Psoas muscle (tissue), 8 donors: ENCODE data around the gene MRPL55. TPM values are rescaled to one million over a fixed set of nuclear protein-coding genes. Genes with fewer than 3 reads are reported as not detected.

ENCODE experiments used
- ATAC-seq, 4 donors: fragments of 200-7000 bp; cut with Tn5 transposase; one replicate each; pipeline ENCODE4 v1.9.1; 2020; ENCODE audit warnings: moderate library complexity in 3 of 4, mild to moderate bottlenecking in 2 of 4
- DNase-seq, 2 donors: peaks; one replicate each; pipeline ENCODE4 v3.0.0-alpha.2; 2020
- H3K27ac ChIP-seq: fragments of 200-600 bp; one replicate; pipeline ENCODE4 v1.8.0; 2022
- H3K27me3 ChIP-seq, 3 donors: fragments of 200-600 bp in 1 of 3; one replicate each; pipeline versions ENCODE4 v1.6.1 to v1.8.0; 2013 to 2022; ENCODE audit warnings: low read length in 2 of 3, mild to moderate bottlenecking in 2 of 3, moderate library complexity in 1 of 3; ENCODE audit not compliant: insufficient read depth in 3 of 3
- H3K36me3 ChIP-seq, 2 donors: fragments of 200-600 bp in 1 of 2; one replicate each; pipeline versions ENCODE4 v1.6.1 to v1.8.0; 2013 to 2022; ENCODE audit warnings: low read depth in 1 of 2, mild to moderate bottlenecking in 1 of 2, moderate library complexity in 1 of 2; ENCODE audit not compliant: insufficient read depth in 1 of 2
- H3K4me1 ChIP-seq: fragments of 200-600 bp; one replicate; pipeline ENCODE4 v1.8.0; 2022
- H3K4me3 ChIP-seq: fragments of 200-600 bp; one replicate; pipeline ENCODE4 v1.8.0; 2022; ENCODE audit warnings: mild to moderate bottlenecking
- H3K9me3 ChIP-seq: fragments of 200-600 bp; one replicate; pipeline ENCODE4 v1.8.0; 2022
- WGBS, 3 donors: extraction: QIAGEN DNeasy Blood & Tissue Kit; methylation state at CpG; one replicate each; pipeline versions ENCODE4 v1.1.6 to v1.1.7; 2013; 5-methylcytosine and 5-hydroxymethylcytosine counted together
- intact Hi-C, 2 donors: fragments of 100-400 bp; cut with DNase I; formaldehyde crosslinking; loops; one replicate each; pipeline versions ENCODE4 v1.11.0 to v1.14.2; 2022
- polyA plus RNA-seq, 3 donors: library from polyadenylated mRNA; stranded (reverse); fragments of 200-250 nt; gene quantifications; one replicate each; pipeline ENCODE4 v1.2.3, GENCODE V29; 2013
- total RNA-seq, 4 donors: library from RNA; stranded (reverse); fragmentation: NEBNext Ultra II Directional in 2 of 4; extraction: Animal tissue kit (Norgen Biotek cat#: 25700) in 2 of 4; gene quantifications; one replicate each; pipeline versions ENCODE4 v1.2.1 to v1.2.4, GENCODE V29; 2021 to 2023
- TF ChIP-seq, protein P1 (sequence below): fragments of 200-600 bp; IDR thresholded peaks from one replicate; pipeline ENCODE4 v1.8.0; 2022; ENCODE audit warnings: antibody characterized with exemption
- donor health status: healthy with polysubstance abuse.
- donor health status: DM: no; HTN: no; CAD: no; lungs with moderate emphysema.
- donor health status: Bipolar disorder and iron deficiency.
- donor health status: healthy.
- donor health status: DM: yes; HTN: yes; CAD: no.
- donor health status: DM: no; HTN: no; CAD: no.
- donor health status: DM: no; HTN: no; CAD: no.
- donor health status: DM: yes; HTN: yes; CAD: no.

The MRPL55 gene
- total and polyA plus RNA-seq, 7 donors, result 35.7 to 86.2 (median 43.4) TPM

DNA sequence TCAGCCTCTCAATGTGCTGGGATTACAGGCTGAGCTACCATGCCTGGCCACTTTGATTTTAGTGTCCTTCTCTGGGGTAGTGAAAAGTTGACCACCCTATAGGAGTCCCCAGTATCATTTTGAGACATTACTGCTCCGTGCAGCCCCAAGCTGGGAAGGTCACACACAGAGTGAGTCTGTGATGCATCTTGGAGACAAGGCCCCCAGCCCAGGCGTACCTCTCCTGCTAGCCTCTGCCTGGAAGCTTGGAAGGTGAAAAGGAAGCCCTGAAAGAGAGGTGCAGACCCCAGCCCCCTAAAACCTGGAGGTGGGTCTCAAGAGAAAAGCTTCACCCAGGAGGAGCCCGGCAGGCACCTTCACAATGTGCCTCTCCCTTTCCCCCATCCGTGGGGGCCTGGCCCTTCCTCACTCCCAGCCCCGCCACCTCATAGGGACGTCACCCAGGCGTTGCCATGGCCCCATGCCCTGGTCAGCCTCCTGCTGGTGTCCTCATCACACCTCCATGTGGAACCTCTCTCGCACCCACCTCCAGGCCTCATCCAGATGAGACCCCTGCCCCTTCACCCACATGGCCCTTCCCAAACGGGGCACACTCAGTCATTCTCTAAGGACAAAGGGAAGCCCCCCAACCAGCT lies 32.2 kb downstream of the MRPL55 start:
- ATAC-seq (no peak), DNase-seq (peak in 1 of 2 donors; percentile 53)
- Histone ChIP-seq H3K9me3 (no peaks in the 10 kb centered on the region), H3K27me3 (peaks cover 0 to 27% (median 4%) of the 10 kb centered on the region in 3 donors), H3K27ac (no peak overlapping the region), H3K36me3 (no peaks in the 10 kb centered on the region), H3K4me1 (peaks cover 10% of the 10 kb centered on the region), H3K4me3 (no peak overlapping the region)
- intact Hi-C loops, result loop anchor here in 1 of 2 donors (10.0 kb wide), 1 partner anchor 312 kb away; no protein-coding TSS in a partner anchor
- WGBS, 3 donors, result 61 to 74% (median 66%) methylated on average over 9 of the region's 9 CpGs
- TF ChIP-seq, protein P1, sequence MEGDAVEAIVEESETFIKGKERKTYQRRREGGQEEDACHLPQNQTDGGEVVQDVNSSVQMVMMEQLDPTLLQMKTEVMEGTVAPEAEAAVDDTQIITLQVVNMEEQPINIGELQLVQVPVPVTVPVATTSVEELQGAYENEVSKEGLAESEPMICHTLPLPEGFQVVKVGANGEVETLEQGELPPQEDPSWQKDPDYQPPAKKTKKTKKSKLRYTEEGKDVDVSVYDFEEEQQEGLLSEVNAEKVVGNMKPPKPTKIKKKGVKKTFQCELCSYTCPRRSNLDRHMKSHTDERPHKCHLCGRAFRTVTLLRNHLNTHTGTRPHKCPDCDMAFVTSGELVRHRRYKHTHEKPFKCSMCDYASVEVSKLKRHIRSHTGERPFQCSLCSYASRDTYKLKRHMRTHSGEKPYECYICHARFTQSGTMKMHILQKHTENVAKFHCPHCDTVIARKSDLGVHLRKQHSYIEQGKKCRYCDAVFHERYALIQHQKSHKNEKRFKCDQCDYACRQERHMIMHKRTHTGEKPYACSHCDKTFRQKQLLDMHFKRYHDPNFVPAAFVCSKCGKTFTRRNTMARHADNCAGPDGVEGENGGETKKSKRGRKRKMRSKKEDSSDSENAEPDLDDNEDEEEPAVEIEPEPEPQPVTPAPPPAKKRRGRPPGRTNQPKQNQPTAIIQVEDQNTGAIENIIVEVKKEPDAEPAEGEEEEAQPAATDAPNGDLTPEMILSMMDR, result no peak

DNA sequence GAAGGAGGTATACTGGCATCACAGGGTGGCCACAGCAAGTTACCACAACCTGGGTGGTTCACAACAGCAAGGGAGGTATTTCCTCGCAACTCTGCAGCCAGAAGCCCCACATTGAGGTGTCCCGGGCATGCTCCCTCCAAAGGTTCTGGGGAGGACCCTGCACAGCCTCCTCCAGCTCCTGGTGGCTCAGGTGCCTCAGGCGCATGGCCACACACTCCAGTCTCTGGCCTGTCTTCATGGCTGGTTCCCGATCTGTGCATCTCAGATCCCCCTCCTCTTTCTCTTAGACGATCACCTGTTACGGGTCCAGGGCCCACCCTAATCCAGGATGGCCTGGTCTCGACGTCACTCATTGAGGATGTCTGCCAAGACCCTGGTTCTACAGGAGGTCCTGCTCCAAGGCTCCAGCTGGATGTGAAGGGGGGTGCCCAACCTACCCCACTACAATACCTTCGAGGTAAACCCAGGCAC lies 33.3 kb downstream of the MRPL55 start:
- Histone ChIP-seq H3K9me3 (no peaks in the 10 kb centered on the region), H3K4me1 (peaks cover under 1% of the 10 kb centered on the region), H3K36me3 (no peaks in the 10 kb centered on the region), H3K27me3 (peaks cover 0 to 27% (median 7%) of the 10 kb centered on the region in 3 donors), H3K27ac (no peak overlapping the region), H3K4me3 (no peak overlapping the region)
- TF ChIP-seq, protein P1, result no peak
- intact Hi-C loops, result loop anchor here in 1 of 2 donors (10.0 kb wide), 1 partner anchor 311 kb away; no protein-coding TSS in a partner anchor
- 62 to 70% (median 65%) methylated on average over 9 of the region's 9 CpGs for WGBS, 3 donors
- DNase-seq (no peak), ATAC-seq (no peak)

DNA sequence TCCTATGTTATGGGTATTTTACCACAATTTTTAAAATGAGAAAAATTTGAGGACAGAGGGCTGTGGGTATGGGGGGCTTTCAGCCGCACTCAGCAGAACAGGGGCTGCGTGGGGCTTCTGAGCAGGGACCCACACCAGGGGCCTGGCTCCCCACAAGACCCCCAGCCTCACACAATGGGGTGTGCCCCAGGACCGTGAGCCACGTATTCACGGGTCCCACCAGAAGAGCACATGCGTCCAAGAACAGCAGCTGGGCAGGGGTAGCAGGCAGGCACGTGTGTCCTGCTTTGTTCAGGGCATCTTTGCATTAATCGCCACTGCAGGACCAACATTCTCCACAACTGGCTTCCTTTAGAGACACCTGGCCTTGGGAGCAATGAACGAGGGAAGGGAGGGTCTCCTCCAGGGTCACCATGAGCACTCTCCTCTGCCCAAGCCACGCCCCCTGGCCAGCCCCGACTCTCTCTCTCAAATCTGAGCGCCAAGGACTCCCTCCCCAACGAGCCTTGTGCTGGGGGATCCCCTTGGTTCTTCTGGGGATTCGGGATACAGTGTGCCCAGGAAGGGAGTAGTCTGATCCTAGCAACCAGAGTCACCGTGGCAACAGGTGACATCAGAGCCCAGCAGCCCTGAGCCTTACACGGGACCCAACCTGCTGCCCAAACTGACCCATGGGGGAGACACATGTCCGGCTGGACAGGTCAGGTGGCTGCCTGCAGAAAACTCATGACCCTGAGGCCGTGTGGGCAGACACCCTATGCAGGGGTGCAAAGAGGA lies 34.0 kb downstream of the MRPL55 start:
- Histone ChIP-seq H3K27ac (no peak overlapping the region), H3K9me3 (no peaks in the 10 kb centered on the region), H3K4me1 (no peaks in the 10 kb centered on the region), H3K36me3 (no peaks in the 10 kb centered on the region), H3K27me3 (peaks cover 0 to 27% (median 9%) of the 10 kb centered on the region in 3 donors), H3K4me3 (no peak overlapping the region)
- DNase-seq (peak; percentile 15 to 38), ATAC-seq (peak in 2 of 4 donors; percentile 15 to 24)
- TF ChIP-seq, protein P1, result no peak
- intact Hi-C loops, result loop anchor here in 1 of 2 donors (10.0 kb wide), 1 partner anchor 310 kb away; no protein-coding TSS in a partner anchor
- 29 to 35% (median 30%) methylated on average over 18 of the region's 18 CpGs for whole genome bisulfite sequencing, 3 donors

DNA sequence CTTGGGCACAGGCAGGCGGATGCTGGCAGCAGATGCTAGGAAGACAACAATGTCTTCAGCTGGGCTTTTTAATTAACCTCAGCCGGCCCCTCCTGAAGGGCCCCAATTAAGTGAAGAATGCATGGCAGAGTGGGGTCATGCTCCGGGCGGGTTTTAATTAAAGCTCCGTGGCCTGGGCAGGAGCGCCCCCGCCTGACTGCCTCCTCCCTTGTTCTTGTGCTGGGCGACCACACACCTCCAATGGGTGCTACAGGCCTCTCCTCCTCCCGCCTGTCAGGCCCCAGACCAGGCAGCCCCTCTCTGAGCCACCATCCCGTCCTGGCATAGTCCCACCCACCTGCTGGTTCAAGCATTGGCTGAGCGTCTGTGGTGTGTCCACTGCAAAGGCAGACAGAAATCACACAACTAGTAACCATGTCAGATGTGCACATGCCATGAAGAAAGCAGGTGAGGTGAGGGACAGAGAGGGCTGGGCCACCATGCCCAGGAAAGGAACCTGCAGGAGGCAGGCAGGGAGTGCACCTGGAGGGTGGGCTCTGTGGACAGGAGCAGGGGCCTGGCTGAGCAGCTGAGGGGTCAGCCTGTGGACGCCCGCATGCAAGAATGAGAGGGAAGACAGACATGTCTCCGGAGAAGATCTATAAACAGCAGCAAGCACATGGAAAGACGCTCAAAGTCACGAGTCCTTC lies 35.1 kb downstream of the MRPL55 start:
- 24 to 28% (median 25%) methylated on average over 16 of the region's 16 CpGs for whole genome bisulfite sequencing, 3 donors

More for the DNA sequence above, 35.1 kb downstream of the MRPL55 start:
- Histone ChIP-seq H3K4me3 (no peak overlapping the region), H3K27me3 (peaks cover 0 to 27% (median 11%) of the 10 kb centered on the region in 3 donors), H3K9me3 (no peaks in the 10 kb centered on the region), H3K4me1 (no peaks in the 10 kb centered on the region), H3K27ac (no peak overlapping the region), H3K36me3 (no peaks in the 10 kb centered on the region)
- TF ChIP-seq, protein P1, result peak; percentile 27
- ATAC-seq (peak; percentile 38 to 54 (median 52)), DNase-seq (no peak)
- intact Hi-C loops, result loop anchor here in 1 of 2 donors (10.0 kb wide), 1 partner anchor 309 kb away; no protein-coding TSS in a partner anchor
